ENCODE data around the gene CD69.
"Not testable (repeated sequence)": the region's sequence is repeated elsewhere in the genome, so short reads cannot be mapped to it uniquely, and the experiment has no call there.

CD69 gene

DNA sequence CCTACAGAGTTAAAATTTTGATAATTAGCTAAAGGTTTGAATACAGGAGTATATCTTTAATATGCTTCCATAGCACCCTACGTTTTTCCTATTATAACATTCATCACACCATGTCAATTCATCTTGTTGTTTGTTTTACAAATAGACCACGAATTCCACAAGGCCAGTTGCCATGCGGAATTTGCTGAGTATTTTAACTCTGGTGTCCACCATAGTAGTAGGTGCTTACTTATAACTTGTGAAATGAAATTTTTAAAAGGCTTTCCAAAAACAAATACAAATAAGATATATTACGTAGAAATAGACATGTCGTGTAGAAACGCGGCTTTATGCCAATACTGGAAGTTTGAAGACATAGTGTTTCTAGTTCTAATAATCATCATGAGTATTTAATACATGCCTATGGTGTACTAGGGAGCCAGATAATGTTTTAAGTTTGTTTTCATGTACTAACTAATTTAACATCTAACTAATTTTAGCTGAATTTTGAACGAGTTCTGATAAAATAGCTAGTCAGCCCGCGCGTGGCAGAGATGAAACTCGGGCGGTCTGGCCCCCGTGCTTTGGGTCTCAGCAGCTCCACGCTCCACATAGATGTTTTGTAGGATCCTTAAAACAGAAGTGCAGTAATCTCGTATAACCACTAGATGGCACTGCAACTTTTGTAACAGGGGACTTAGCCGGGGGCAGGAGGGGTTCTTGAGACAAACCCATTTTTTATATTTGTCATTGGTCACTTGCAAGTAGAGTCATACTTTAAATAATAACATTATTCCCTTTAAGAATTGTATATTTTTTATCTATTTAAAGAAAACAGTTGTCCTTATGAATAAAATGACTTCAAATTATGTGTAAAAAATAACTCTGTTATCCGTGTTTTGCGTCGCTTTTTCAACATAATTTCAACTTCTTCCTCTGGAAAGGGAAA lies 10.2 kb downstream of the CD69 start:
- TF ChIP-seq CTCF (IDR thresholded peaks at IDR 0.05; ENCODE audit: extremely low read depth, missing control alignments): peak; percentile 51
- DNase-seq (ENCODE audit: low spot score): peak; percentile 56

- TF ChIP-seq CTCF (IDR thresholded peaks at IDR 0.05; ENCODE audit: extremely low read depth, missing control alignments): no peak
- no peak for DNase-seq (ENCODE audit: low spot score)
These were observed 11.1 kb downstream of the CD69 start for GRCh38 chr12:9749640-9750039.

DNA sequence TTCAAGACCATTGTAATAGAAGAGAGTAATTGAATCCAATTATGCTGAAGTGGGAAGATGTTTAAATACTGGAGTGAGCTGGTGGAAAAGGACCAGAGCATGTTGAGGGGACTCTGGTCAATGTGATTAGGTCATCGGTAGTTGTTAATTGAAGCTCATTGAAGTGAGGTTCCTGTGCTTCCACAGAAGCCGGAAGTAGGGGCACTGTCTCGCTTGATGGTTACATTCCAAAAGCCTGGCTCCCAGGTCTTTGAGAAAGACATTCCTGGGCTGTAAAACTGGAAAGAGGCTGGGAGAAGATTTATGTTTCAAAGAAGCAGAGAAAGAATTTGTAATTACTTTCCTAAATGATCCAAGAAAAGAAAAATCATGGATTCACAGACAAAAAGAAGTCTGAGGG lies 15.5 kb downstream of the CD69 start:
- DNase-seq (ENCODE audit: low spot score): no peak

GRCh38 chr12:9742661-9743060 lies 18.0 kb downstream of the CD69 start:
- no peak for DNase-seq (ENCODE audit: low spot score)
- no peak for TF ChIP-seq CTCF (IDR thresholded peaks at IDR 0.05; ENCODE audit: extremely low read depth, missing control alignments)

More for the DNA sequence above, 15.5 kb downstream of the CD69 start:
- no peak for TF ChIP-seq CTCF (IDR thresholded peaks at IDR 0.05; ENCODE audit: extremely low read depth, missing control alignments)

DNA sequence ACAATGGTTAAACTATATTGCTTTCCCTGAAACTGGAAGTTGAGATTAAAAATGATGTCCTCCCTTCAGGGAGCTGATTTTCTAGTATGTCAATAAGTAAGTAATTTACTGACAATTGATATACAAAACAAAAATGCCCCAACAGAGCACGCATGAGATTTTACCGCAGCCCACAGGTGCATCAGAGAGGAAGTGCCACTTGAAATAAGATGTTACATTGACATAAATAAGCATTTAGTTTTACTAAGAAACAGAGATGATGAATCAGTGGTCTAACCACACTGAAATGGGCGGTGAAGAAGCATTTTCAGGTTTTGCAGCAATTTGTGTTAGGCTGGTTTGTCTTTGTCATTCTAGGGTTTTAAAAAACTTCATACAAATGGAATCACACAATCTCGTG lies 19.0 kb downstream of the CD69 start:
- no peak for TF ChIP-seq CTCF (IDR thresholded peaks at IDR 0.05; ENCODE audit: extremely low read depth, missing control alignments)
- peak; percentile 72 for DNase-seq (ENCODE audit: low spot score)

GRCh38 chr12:9740106-9740750 lies 20.5 kb downstream of the CD69 start:
- DNase-seq (ENCODE audit: low spot score): peak; percentile 29
- TF ChIP-seq CTCF (IDR thresholded peaks at IDR 0.05; ENCODE audit: extremely low read depth, missing control alignments): no peak

DNA sequence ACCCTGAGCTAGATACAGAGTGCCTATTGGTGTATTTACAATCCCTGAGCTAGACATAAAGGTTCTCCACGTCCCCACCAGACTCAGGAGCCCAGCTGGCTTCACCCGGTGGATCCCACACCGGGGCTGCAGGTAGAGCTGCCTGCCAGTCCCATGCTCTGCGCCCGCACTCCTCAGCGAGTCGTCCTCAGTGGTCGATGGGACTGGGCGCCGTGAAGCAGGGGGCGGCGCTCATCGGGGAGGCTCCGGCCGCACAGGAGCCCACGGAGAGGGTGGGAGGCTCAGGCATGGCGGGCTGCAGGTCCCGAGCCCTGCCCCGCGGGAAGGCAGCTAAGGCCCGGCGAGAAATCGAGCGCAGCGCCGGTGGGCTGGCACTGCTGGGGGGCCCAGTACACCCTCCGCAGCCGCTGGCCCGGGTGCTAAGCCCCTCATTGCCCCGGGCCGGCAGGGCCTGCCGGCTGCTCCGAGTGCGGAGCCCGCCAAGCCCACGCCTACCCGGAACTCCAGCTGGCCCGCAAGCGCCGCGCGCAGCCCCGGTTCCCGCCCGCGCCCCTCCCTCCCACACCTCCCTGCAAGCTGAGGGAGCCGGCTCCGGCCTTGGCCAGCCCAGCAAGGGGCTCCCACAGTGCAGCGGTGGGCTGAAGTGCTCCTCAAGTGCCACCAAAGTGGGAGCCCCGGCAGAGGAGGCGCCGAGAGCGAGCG lies 21.1 kb downstream of the CD69 start:
- DNase-seq (ENCODE audit: low spot score): not testable (repeated sequence)

GRCh38 chr12:9738905-9739304 lies 21.8 kb downstream of the CD69 start:
- DNase-seq (ENCODE audit: low spot score): not testable (repeated sequence)
